Chondrocyte (in vitro differentiated cells): ENCODE data around the gene ITPR1. TPM values are rescaled to one million over a fixed set of nuclear protein-coding genes. Genes with fewer than 3 reads are reported as not detected.

Source experiments
- DNase-seq: peaks from one replicate; pipeline ENCODE4 v3.0.0; 2021; ENCODE audit warnings: mixed read lengths, low spot score
- H3K27ac Mint-ChIP-seq: one replicate; pipeline ENCODE4 v1.8.0; 2021; ENCODE audit warnings: mild to moderate bottlenecking, moderate library complexity, mixed read lengths; ENCODE audit not compliant: unreplicated experiment
- H3K27me3 Mint-ChIP-seq: 2 replicates; pipeline ENCODE4 v1.8.0; 2021; ENCODE audit warnings: low read depth, mixed read lengths
- H3K36me3 Mint-ChIP-seq: 2 replicates; pipeline ENCODE4 v1.8.0; 2021; ENCODE audit warnings: low read depth, mixed read lengths
- H3K4me1 Mint-ChIP-seq: 2 replicates; pipeline ENCODE4 v1.8.0; 2021; ENCODE audit warnings: low read depth, mild to moderate bottlenecking, mixed read lengths
- H3K4me3 Mint-ChIP-seq: one replicate; pipeline ENCODE4 v1.8.0; 2021; ENCODE audit warnings: mild to moderate bottlenecking, moderate library complexity, mixed read lengths; ENCODE audit not compliant: unreplicated experiment
- H3K9me3 Mint-ChIP-seq: 2 replicates; pipeline ENCODE4 v1.8.0; 2021; ENCODE audit warnings: low read depth, mixed read lengths
- CTCF ChIP-seq: fragments of 200-600 bp; sonication (generic); IDR thresholded peaks from 2 replicates; pipeline ENCODE4 v1.5.0; 2021; ENCODE audit warnings: antibody characterized with exemption, mild to moderate bottlenecking, moderate library complexity
- total RNA-seq: library from RNA; stranded (reverse); gene quantifications from 3 replicates; pipeline ENCODE4 v1.2.1, GENCODE V29; 2021

The ITPR1 gene
- total RNA-seq, 1 donor from 2014 or later, result 45.0 TPM

GRCh38 chr3:4852780-4853748 lies 359.9 kb downstream of the ITPR1 start:
- H3K36me3 Mint-ChIP-seq, result no peaks in the 10 kb centered on the region
- no peaks in the 10 kb centered on the region for H3K27me3 Mint-ChIP-seq
- peaks cover 6% of the 10 kb centered on the region for H3K9me3 Mint-ChIP-seq
- no peak overlapping the region for H3K4me3 Mint-ChIP-seq
- H3K27ac Mint-ChIP-seq, result no peak overlapping the region
- peaks cover 9% of the 10 kb centered on the region for H3K4me1 Mint-ChIP-seq
- DNase-seq, result no peak
- TF ChIP-seq CTCF, result no peak

DNA sequence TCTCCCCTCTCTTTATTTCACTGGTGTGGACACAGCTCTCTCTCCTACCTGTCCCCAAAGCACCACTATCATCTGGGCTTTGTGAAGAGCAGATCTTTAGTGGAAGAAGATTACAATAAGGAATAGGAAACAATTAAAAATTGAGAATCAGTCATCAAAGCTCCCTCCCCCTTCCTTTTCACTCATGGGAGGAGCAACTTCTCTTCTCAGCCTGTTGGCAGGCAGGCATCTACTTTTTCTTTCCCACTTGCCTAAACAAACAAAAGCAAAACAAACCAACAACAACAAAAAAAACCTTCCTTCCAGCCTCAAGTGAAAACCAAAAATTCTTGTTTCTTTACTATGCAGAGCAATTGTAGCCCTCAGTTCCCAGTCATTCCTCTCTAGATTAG lies 360.6 kb downstream of the ITPR1 start:
- no peaks in the 10 kb centered on the region for H3K36me3 Mint-ChIP-seq
- H3K4me3 Mint-ChIP-seq, result no peak overlapping the region
- H3K27me3 Mint-ChIP-seq, result no peaks in the 10 kb centered on the region
- peaks cover 6% of the 10 kb centered on the region for H3K9me3 Mint-ChIP-seq
- no peak overlapping the region for H3K27ac Mint-ChIP-seq
- H3K4me1 Mint-ChIP-seq, result peaks cover 9% of the 10 kb centered on the region
- DNase-seq, result no peak
- TF ChIP-seq CTCF, result no peak

DNA sequence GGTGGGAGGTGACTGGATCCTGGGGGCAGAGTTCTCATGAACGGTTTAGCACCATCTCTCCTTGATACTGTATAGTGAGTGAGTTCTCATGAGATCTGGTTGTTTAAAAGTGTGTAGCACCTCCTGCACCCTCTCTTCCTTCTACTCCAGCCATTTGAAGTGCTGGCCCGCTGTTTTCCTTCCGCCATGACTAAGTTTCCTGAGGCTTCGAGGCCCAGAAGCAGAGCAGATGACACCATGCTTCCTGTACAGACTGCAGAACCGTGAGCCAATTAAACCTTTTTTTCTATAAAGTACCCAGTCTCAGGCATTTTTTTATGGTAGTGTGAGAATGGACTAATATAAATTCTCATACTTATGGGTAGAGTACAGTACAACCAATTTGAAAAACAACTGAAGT lies 362.5 kb downstream of the ITPR1 start:
- H3K9me3 Mint-ChIP-seq, result peaks cover 10% of the 10 kb centered on the region
- H3K27ac Mint-ChIP-seq, result no peak overlapping the region
- H3K27me3 Mint-ChIP-seq, result no peaks in the 10 kb centered on the region
- peaks cover 2% of the 10 kb centered on the region for H3K36me3 Mint-ChIP-seq
- DNase-seq, result no peak
- peaks cover 7% of the 10 kb centered on the region for H3K4me1 Mint-ChIP-seq
- no peak overlapping the region for H3K4me3 Mint-ChIP-seq
- no peak for TF ChIP-seq CTCF

DNA sequence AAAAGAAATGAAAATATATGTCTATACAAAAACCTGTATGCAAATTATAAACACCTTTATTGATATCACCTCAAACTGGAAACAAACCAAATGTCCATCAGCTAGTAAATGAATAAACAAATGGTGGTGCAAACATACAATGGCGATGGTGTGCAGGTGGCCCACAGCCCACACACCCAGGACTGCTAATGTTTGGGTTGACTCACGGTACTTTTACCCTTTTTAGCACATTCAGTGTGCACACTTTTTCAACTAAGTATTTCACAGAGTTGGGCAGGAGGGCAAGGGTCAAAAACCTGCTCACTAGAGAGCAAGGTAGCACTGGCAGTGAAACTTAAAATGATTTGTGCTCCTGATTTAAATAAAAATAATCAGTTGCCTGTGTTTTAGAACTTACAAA lies 363.0 kb downstream of the ITPR1 start:
- no peak overlapping the region for H3K27ac Mint-ChIP-seq

GRCh38 chr3:4856564-4856963 lies 363.4 kb downstream of the ITPR1 start:
- peaks cover 14% of the 10 kb centered on the region for H3K9me3 Mint-ChIP-seq
- H3K27me3 Mint-ChIP-seq, result no peaks in the 10 kb centered on the region
- H3K27ac Mint-ChIP-seq, result no peak overlapping the region
- no peak for TF ChIP-seq CTCF
- peaks cover 5% of the 10 kb centered on the region for H3K36me3 Mint-ChIP-seq
- no peak for DNase-seq
- H3K4me1 Mint-ChIP-seq, result peaks cover 7% of the 10 kb centered on the region
- no peak overlapping the region for H3K4me3 Mint-ChIP-seq

More for the DNA sequence above, 363.0 kb downstream of the ITPR1 start:
- H3K4me3 Mint-ChIP-seq, result no peak overlapping the region
- DNase-seq, result no peak
- H3K36me3 Mint-ChIP-seq, result peaks cover 3% of the 10 kb centered on the region
- H3K9me3 Mint-ChIP-seq, result peaks cover 12% of the 10 kb centered on the region
- peaks cover 7% of the 10 kb centered on the region for H3K4me1 Mint-ChIP-seq
- no peaks in the 10 kb centered on the region for H3K27me3 Mint-ChIP-seq
- TF ChIP-seq CTCF, result no peak
